Keratinocyte (primary cell): ENCODE measurements around the gene EGFL8. TPM values are rescaled to one million over a fixed set of nuclear protein-coding genes. Genes with fewer than 3 reads are reported as not detected.
"Not testable (repeated sequence)": the region's sequence is repeated elsewhere in the genome, so short reads cannot be mapped to it uniquely, and the experiment has no call there.

Source experiments
- DNase-seq: peaks from one replicate; pipeline ENCODE4 v3.0.0-alpha.2; 2011; ENCODE audit warnings: low read depth, missing footprints, low spot score
- FAIRE-seq: peaks from 2 replicates; lab custom pipeline; 2011; peaks lifted over from hg19 to GRCh38; lab: Jason Lieb, UNC
- H2AFZ ChIP-seq: 2 replicates; pipeline ENCODE4 v1.6.0; 2012; ENCODE audit warnings: low read length, control low read depth, inconsistent platforms; ENCODE audit not compliant: control insufficient read depth
- H3K27ac ChIP-seq: 2 replicates; pipeline ENCODE4 v1.5.1; 2011; ENCODE audit warnings: low read length; ENCODE audit not compliant: control insufficient read depth, insufficient read depth
- H3K27me3 ChIP-seq: 3 replicates; pipeline ENCODE4 v1.6.0; 2011; ENCODE audit warnings: low read length; ENCODE audit not compliant: control insufficient read depth, insufficient read depth; ENCODE audit errors: extremely low read depth
- H3K36me3 ChIP-seq, 2 experiments: 2 replicates in 1 of 2; 3 replicates in 1 of 2; pipeline ENCODE4 v1.5.1; 2011; ENCODE audit warnings: low read length in 2 of 2, mild to moderate bottlenecking in 1 of 2; ENCODE audit not compliant: control insufficient read depth in 2 of 2, insufficient read depth in 2 of 2; ENCODE audit errors: extremely low read depth in 1 of 2
- H3K4me1 ChIP-seq: 3 replicates; pipeline ENCODE4 v1.5.1; 2011; ENCODE audit warnings: low read length; ENCODE audit not compliant: control insufficient read depth, insufficient read depth; ENCODE audit errors: extremely low read depth
- H3K4me2 ChIP-seq: 3 replicates; pipeline ENCODE4 v1.6.0; 2011; ENCODE audit warnings: low read depth, low read length; ENCODE audit not compliant: control insufficient read depth, insufficient read depth; ENCODE audit errors: extremely low read depth
- H3K4me3 ChIP-seq, 3 experiments: fragments of 200-600 bp in 1 of 3; sonication (generic) in 1 of 3; 2 replicates in 2 of 3; 3 replicates in 1 of 3; pipeline ENCODE4 v1.5.1; 2011 to 2016; ENCODE audit warnings: low read length in 3 of 3, mild to moderate bottlenecking in 3 of 3, control low read depth in 2 of 3, inconsistent platforms in 1 of 3, low read depth in 1 of 3, mixed read lengths in 1 of 3, mixed run types in 1 of 3, moderate library complexity in 1 of 3; ENCODE audit not compliant: control insufficient read depth in 2 of 3, insufficient read depth in 2 of 3; ENCODE audit errors: extremely low read depth in 1 of 3
- H3K79me2 ChIP-seq: 2 replicates; pipeline ENCODE4 v1.6.0; 2012; ENCODE audit warnings: low read length; ENCODE audit not compliant: control insufficient read depth, insufficient read depth
- H3K9ac ChIP-seq: 3 replicates; pipeline ENCODE4 v1.6.0; 2011; ENCODE audit warnings: low read length; ENCODE audit not compliant: control insufficient read depth, insufficient read depth; ENCODE audit errors: extremely low read depth
- H3K9me1 ChIP-seq: 3 replicates; pipeline ENCODE4 v1.6.0; 2011; ENCODE audit warnings: low read length; ENCODE audit not compliant: control insufficient read depth, insufficient read depth; ENCODE audit errors: extremely low read depth
- H3K9me3 ChIP-seq: 2 replicates; pipeline ENCODE4 v1.5.1; 2012; ENCODE audit warnings: low read depth, low read length; ENCODE audit not compliant: control insufficient read depth
- H4K20me1 ChIP-seq: 3 replicates; pipeline ENCODE4 v1.6.0; 2011; ENCODE audit warnings: low read length; ENCODE audit not compliant: control insufficient read depth, insufficient read depth; ENCODE audit errors: extremely low read depth
- EZH2 ChIP-seq: IDR thresholded peaks from one replicate; pipeline ENCODE4 v1.6.1; 2012; ENCODE audit warnings: inconsistent platforms, mild to moderate bottlenecking, low read length, moderate library complexity
- dilution Hi-C: fragments of 300-500 bp; cut with MboI; formaldehyde crosslinking; loops from one replicate; pipeline ENCODE4 v1.7.0; 2020; ENCODE audit warnings: low sequenced_read_pairs; ENCODE audit not compliant: extremely low pct_ligation_motif_present
- polyA plus RNA-seq, 5 experiments: library from polyadenylated mRNA; depleted of rRNA in 3 of 5; stranded (reverse) in 3 of 5; stranded (forward) in 1 of 5; unstranded in 1 of 5; fragments of >200 nt; gene quantifications; 1 replicate in 1 of 5; 2 replicates in 3 of 5; 3 replicates in 1 of 5; pipeline versions ENCODE4 v1.2.1 to v1.2.3, GENCODE V29; 2011 to 2012; ENCODE audit warnings: missing spikeins in 2 of 5, low read depth in 1 of 5, low replicate concordance in 1 of 5
- TF ChIP-seq, protein P1 (sequence below), 3 experiments: IDR thresholded peaks in 1 of 3; conservative IDR thresholded peaks in 1 of 3; optimal IDR thresholded peaks in 1 of 3; 2 replicates in 2 of 3; 3 replicates in 1 of 3; pipeline versions ENCODE3 to v1.5.1; 2011; ENCODE audit warnings: low read length in 3 of 3, mild to moderate bottlenecking in 3 of 3, moderate library complexity in 2 of 3, control low read depth in 1 of 3, inconsistent platforms in 1 of 3; ENCODE audit not compliant: insufficient read depth in 2 of 3; ENCODE audit errors: extremely low read depth in 1 of 3

EGFL8 gene
- polyA plus RNA-seq, 1 donor (not counting 4 experiments of a cell fraction or from before 2014, with no cell fraction given): 3.7 TPM

DNA sequence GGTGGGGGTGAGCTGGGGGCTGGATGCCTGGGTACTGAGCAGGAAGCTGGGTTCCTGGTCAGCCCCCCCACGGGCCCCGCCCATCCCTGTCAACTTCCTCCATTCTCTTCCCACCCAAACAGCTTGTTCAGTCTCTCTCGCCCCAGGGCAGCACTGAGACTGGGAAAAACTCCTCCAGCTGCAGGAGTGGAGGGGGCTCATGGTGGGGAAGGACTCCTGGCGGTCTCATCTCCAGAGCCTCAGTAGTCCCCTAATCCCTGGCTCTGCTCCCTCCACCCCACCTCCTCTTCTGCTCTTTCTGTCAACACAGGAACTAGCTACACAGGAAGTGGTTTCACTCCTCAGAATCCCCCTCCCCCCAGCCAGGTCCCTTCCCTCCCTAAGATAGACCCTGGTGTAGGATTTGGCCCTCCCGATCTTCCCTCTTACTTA is 28.2 kb downstream of the EGFL8 start, which contains the start of gene GPSM3:
TSS of gene GPSM3 (minus strand) at position 36 of the 432 bp plus-strand sequence. CDS start 130 bp downstream, outside the sequence.
- Histone ChIP-seq H3K9ac (peak within 1 kb of the TSS; percentile 33), H3K4me3 (peak within 1 kb of the TSS in 1 of 3 experiments; percentile 34), H3K36me3 (no peaks in the 10 kb centered on the region), H3K9me1 (no peaks in the 10 kb centered on the region), H3K27ac (peak within 1 kb of the TSS; percentile 49), H3K9me3 (no peaks in the 10 kb centered on the region), H3K4me1 (peaks cover 33% of the 10 kb centered on the region), H4K20me1 (no peaks in the 10 kb centered on the region), H3K79me2 (peaks cover 12% of the 10 kb centered on the region), H3K4me2 (peak within 1 kb of the TSS; percentile 71), H2AFZ (peak within 1 kb of the TSS; percentile 83), H3K27me3 (no peaks in the 10 kb centered on the region)
- FAIRE-seq (no peak), DNase-seq (no peak)
- dilution Hi-C loops: no loop called here
- TF ChIP-seq, protein P1, sequence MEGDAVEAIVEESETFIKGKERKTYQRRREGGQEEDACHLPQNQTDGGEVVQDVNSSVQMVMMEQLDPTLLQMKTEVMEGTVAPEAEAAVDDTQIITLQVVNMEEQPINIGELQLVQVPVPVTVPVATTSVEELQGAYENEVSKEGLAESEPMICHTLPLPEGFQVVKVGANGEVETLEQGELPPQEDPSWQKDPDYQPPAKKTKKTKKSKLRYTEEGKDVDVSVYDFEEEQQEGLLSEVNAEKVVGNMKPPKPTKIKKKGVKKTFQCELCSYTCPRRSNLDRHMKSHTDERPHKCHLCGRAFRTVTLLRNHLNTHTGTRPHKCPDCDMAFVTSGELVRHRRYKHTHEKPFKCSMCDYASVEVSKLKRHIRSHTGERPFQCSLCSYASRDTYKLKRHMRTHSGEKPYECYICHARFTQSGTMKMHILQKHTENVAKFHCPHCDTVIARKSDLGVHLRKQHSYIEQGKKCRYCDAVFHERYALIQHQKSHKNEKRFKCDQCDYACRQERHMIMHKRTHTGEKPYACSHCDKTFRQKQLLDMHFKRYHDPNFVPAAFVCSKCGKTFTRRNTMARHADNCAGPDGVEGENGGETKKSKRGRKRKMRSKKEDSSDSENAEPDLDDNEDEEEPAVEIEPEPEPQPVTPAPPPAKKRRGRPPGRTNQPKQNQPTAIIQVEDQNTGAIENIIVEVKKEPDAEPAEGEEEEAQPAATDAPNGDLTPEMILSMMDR (optimal IDR thresholded peaks at IDR 0.05 in 1 of 3, IDR thresholded peaks at IDR 0.05 in 1 of 3, conservative IDR thresholded peaks at IDR 0.05 in 1 of 3; ENCODE audit: extremely low read depth in 1 of 3, insufficient read depth in 2 of 3, low read length in 3 of 3): no peak
- TF ChIP-seq EZH2: no peak

DNA sequence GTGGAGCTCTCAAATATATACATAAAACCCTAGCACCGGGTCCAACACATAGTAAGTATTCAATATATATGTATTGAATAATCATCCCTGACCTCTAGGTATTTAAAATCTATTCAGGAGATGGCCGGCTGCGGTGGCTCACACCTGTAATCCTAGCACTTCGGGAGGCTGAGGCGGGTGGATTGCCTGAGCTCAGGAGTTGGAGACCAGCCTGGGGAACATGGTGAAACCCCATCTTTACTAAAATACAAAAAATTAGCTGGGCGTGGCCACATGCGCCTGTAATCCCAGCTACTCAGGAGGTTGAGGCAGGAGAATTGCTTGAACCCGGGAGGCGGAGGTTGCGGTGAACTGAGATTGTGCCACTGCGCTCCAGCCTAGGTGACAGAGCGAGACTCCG is 28.7 kb downstream of the EGFL8 start:
- DNase-seq, H3K4me3 ChIP-seq, dilution Hi-C loops, H4K20me1 ChIP-seq, H3K9me1 ChIP-seq, H3K27me3 ChIP-seq, H3K36me3 ChIP-seq, H3K27ac ChIP-seq, FAIRE-seq, H3K9me3 ChIP-seq: not testable (repeated sequence)
- Histone ChIP-seq H3K9ac (peak overlapping the region; percentile 33), H3K4me2 (peak overlapping the region; percentile 71), H3K4me1 (peaks cover 33% of the 10 kb centered on the region), H3K79me2 (peaks cover 10% of the 10 kb centered on the region), H2AFZ (peak overlapping the region; percentile 83)

DNA sequence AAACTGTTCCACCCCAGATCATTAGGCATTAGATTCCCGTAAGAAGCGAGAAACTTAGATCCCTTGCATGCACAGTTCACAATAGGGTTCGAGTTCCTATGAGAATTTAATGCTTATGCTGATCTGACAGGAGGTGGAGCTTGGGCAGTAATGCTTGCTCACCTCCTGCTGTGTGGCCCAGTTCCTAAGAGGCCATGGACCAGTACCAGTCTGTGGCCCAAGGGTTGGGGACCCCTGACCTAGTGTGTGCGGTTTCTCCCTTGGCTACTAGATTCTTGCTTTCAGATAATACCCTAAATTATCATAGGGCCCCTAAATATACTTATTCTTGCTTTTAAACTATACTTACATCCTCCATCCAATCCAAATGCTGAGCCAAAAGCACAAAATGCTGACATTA is 30.0 kb downstream of the EGFL8 start:
- Histone ChIP-seq H4K20me1 (no peaks in the 10 kb centered on the region), H3K36me3 (no peaks in the 10 kb centered on the region), H2AFZ (no peak overlapping the region), H3K4me1 (peaks cover 30% of the 10 kb centered on the region), H3K27ac (no peak overlapping the region), H3K9me3 (no peaks in the 10 kb centered on the region), H3K4me2 (peak overlapping the region; percentile 75), H3K4me3 (no peak overlapping the region), H3K9me1 (no peaks in the 10 kb centered on the region), H3K79me2 (peaks cover 2% of the 10 kb centered on the region), H3K9ac (no peak overlapping the region), H3K27me3 (no peaks in the 10 kb centered on the region)
- dilution Hi-C loops: no loop called here
- TF ChIP-seq, protein P1 (optimal IDR thresholded peaks at IDR 0.05 in 1 of 3, IDR thresholded peaks at IDR 0.05 in 1 of 3, conservative IDR thresholded peaks at IDR 0.05 in 1 of 3; ENCODE audit: extremely low read depth in 1 of 3, insufficient read depth in 2 of 3, low read length in 3 of 3): no peak
- no peak for TF ChIP-seq EZH2
- DNase-seq (no peak), FAIRE-seq (no peak)
